Measurements from ENCODE around the gene ASB5.
"Not testable (repeated sequence)": the region's sequence is repeated elsewhere in the genome, so short reads cannot be mapped to it uniquely, and the experiment has no call there.

ASB5 gene

DNA sequence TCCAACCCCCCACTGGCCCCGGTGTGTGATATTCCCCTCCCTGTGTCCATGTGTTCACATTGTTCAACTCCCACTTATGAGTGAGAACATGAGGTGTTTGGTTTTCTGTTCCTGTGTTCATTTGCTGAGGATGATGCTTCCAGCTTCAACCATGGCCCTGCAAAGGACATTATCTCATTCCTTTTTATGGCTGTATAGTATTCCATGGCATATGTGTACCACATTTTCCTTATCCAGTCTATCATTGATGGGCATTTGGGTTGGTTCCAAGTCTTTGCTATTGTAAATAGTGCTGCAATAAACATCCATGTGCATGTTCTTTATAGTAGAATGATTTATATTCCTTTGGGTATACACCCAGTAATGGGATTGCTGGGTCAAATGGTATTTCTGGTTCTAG, 10.5 kb upstream of the ASB5 start:
- DNase-seq (ENCODE audit: low read depth, low spot score), result not testable (repeated sequence)

- no peak for DNase-seq (ENCODE audit: low read depth, low spot score)
These were observed 8.3 kb upstream of the ASB5 start for GRCh38 chr4:176277162-176277904.

DNA sequence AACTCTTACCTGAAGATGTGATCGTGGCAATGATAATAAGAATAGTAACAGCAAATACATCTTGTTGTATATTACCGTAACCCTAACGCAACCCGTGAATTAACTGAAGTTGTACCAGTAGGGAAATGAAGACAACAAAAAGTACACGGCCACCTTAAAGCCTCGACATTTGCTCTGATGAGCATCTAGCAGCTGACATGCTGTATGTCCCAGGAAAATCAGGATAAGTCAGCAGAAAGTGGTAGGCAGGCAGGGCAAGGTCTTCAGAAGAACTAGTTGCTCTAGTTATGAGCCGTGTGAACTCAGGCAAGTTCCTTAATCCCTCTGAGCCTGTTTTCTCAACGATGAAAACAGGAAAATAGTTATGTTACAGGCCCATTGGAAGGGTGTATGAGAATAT, 7.7 kb upstream of the ASB5 start:
- no peak for DNase-seq (ENCODE audit: low read depth, low spot score)

DNA sequence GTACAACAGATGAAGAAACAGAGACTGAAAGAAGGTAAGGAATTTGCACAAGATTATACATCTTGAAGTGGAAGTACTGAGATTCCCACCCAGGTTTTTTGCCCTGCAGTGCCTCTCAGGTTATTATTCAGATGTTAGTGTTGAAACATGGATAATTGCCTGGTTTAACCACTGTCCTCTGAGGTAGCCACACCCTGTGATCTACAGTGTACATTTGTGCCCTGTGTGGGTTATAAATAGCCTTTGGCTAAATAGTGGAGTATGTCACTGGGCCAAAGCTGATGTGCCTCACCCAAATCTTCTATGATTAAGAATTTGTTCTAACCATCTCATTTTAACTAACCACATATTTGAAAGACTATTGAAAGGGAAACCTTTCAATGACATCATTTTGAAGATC, 5.4 kb upstream of the ASB5 start:
- no peak for DNase-seq (ENCODE audit: low read depth, low spot score)

DNA sequence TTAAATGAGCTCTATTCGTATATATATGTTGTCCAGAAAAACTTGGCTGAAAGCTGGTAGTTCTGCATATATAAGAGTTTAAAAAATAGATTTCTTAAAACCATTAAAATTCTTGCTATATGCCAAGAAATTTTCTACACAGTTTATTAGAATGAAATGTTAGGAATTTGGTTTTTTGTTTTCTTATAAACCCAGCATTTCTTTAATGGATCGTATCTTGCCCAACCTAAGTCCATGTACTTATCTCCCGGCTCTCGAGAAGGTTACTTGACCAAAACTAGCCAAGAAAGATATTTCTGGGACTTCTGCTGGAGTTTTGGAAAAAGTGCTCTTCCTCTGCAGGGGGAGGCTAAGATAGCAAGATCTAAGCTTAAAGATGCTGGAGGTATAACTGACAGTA, 4.7 kb upstream of the ASB5 start:
- DNase-seq (ENCODE audit: low read depth, low spot score), result no peak

GRCh38 chr4:176272799-176273198, 3.8 kb upstream of the ASB5 start:
- DNase-seq (ENCODE audit: low read depth, low spot score), result no peak

DNA sequence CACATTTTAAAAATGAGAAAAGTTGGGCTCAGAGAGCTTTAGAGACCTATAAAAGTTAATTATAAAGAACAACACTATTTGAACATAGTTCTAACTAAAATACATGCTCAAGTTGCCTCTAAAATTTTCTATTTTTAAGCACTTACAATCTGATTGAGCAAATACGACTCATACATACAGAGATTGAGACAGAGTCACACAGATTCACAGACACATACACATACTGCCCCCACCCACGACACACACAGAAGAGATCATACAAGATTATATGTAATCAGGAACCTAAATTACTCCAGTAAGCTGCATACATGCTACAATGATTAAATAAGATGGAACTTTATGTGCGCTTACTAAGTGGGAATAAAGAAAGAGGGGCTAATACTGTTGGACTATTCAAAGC, 2.7 kb upstream of the ASB5 start:
- DNase-seq (ENCODE audit: low read depth, low spot score), result no peak

DNA sequence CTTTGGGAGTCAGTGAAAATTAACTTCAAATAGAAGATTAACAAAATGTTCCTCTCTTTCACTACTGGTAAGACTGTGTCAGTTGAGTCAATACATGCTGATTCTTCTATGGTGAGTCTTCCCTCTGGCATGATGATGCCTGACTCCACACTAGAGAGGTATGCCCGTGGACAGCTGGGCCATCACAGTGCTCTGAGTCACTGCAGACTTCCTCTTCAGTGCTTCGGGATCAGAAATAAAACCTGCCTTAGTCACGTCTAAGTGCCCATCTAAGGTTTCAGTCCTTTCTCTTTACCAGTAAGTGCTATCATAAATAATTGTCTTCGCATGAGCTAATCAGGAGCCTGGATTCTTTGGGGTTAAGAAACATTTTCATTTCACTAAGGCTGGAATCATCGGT, 1.6 kb upstream of the ASB5 start:
- peak; percentile 43 for DNase-seq (ENCODE audit: low read depth, low spot score)

DNA sequence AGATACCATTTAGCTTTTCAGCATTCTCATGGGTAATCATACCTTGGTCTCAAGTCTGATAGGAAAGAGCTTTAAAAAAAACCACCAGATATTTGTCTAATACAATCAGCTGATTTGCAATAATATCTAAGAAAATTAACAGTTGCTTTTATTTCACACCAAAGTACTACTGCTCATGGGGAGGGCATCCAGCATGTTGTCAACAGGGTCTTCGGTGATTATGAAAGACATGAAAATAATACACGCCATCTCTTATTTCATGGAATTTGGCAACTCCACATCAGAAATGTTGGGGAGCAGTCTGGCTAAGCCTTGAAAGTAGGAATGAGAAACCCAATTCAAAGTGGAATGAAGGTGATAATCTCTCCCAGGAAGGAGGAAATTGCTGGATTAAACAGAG, 3.0 kb downstream of the ASB5 start:
- no peak for DNase-seq (ENCODE audit: low read depth, low spot score)

DNA sequence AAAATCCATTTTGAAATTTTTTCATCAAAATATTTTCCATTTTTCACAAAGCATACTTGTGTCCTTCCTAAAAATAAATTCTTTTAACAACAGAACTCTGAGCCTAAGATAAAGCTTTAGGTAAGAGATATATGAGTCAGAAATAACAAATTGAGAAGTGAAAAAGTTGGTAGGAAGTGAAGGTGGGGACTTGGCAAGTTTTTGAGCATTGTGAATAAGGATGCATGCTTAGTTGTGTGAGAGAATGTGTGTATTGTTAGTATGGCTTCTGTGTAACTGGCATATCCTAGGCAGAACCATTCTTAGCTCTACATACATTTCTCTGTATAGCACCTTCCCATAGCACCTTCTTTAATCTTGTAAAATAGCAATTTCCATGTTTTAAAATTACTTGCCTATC, 6.8 kb downstream of the ASB5 start:
- DNase-seq (ENCODE audit: low read depth, low spot score), result no peak

DNA sequence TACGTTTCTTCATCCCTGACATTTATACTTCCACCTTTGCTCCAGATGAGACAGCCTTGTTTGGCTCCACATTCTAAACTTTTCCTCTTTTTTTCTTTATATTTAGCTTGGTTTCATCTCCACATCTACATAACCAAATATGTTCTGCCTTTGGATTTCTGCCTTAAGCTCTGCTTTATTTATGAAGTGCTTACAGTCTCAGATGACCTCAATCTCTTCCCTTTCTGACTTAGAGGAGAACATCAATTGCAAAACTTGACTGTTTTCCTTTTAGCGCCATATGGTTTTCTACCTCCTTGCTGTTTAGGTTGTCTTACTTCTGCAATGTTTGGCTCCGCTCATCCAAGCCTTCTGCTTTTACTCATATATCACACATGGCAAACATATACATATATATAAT, 7.5 kb downstream of the ASB5 start:
- no peak for DNase-seq (ENCODE audit: low read depth, low spot score)

DNA sequence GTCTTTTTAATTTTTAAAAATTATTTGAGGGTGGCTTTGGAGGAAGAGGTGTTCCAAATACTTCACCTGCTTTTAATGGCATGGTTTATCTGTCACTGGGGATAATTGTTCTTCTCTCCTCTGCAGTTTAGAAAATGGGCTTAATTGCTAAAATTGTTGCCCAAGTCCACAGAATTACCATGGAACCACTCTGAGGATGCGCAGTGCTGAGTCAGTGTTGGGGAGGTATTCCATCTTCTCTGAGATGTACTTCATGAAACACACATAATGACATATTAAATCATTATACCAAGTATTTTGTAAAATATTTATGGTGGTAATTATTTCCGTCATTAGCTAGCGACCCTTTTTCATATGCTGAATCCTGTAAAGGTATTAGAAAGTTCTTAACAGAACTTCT, 8.0 kb downstream of the ASB5 start:
- DNase-seq (ENCODE audit: low read depth, low spot score), result no peak

DNA sequence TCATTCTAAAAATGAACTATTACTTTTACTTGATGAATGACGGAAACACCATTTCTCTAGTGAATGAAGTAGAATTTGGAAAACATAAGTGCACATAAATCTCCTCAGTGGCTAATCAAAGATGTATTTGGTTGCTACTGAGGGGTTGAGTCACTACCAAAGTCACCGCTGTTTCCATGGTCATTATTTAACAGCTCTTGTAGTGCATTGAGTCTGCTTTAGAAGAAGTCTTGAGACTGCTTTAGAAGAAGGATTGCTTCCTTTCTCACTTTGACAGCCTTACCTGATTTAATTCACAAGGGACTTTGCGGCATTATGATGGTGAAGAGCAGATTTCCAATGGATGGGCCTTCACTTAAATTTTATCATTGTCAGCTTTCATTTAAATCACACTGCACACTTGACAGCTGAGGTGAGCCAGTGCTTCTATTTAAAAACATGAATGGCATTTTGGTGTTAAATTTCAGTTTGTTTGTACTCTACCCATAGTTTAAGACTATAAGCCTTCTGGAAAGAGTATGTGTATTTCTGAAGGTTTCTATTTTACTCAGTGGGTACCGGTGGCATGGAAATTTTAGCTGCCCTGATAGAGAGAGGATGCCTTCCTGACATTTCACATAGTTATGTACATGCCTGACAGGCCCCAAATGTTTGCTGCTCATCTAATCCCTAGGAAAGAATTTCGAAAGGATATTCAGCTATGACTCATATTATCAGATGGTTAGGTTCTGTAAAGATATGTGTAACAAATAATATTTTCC, 9.5 kb downstream of the ASB5 start:
- no peak for DNase-seq (ENCODE audit: low read depth, low spot score)

GRCh38 chr4:176258135-176258534, 10.9 kb downstream of the ASB5 start:
- no peak for DNase-seq (ENCODE audit: low read depth, low spot score)

- no peak for DNase-seq (ENCODE audit: low read depth, low spot score)
These were observed 12.1 kb downstream of the ASB5 start for GRCh38 chr4:176256921-176257320.

DNA sequence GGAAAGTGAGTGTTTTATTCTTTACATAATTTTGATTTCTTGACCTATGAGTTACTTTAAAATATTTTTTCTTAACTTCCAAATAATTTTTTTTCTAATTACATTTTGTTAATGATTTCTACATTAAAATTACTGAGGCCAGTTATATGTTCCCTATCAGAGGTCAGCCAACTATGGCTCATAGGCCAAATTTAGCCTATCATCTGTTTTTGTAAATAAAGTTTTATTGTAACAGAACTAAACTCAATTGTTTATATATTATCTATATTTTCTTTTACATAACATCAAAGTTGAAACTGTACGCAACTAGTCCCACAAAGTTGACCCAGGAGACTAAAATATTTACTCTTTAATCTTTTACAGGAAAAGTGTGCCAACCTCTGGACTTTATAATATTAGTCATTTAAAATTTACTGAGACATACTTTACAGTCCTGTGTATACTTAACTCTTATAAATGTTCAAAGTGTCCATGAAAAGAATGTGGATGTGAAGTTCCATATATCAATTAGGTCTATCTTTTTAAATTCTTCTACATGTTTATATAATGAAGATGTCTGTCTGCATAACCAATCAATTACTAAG, 26.2 kb downstream of the ASB5 start:
- DNase-seq (ENCODE audit: low read depth, low spot score), result no peak

GRCh38 chr4:176241703-176242102, 27.3 kb downstream of the ASB5 start:
- no peak for DNase-seq (ENCODE audit: low read depth, low spot score)

GRCh38 chr4:176238826-176239225, 30.2 kb downstream of the ASB5 start:
- no peak for DNase-seq (ENCODE audit: low read depth, low spot score)

- DNase-seq (ENCODE audit: low read depth, low spot score), result peak; percentile 76
These were observed 30.8 kb downstream of the ASB5 start for GRCh38 chr4:176238157-176238610.

DNA sequence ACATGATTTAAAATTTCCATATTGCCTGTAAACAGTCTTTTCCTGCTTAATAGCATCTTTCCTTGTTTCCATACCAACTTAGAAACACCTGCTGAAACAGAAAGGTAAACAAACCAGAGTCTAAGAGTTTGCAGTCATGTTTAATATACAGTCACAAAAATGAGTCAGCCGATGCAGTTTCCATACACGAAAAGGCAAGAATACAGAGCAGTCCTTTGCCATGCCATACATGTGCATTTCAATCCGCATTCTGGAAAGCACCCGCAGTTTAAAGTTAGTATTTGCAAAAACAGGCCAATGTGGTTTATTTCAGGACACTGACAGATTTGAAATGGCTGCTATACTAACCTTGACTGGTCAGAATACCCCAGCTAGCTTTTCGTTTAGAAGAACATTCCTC, 32.1 kb downstream of the ASB5 start:
- no peak for DNase-seq (ENCODE audit: low read depth, low spot score)

DNA sequence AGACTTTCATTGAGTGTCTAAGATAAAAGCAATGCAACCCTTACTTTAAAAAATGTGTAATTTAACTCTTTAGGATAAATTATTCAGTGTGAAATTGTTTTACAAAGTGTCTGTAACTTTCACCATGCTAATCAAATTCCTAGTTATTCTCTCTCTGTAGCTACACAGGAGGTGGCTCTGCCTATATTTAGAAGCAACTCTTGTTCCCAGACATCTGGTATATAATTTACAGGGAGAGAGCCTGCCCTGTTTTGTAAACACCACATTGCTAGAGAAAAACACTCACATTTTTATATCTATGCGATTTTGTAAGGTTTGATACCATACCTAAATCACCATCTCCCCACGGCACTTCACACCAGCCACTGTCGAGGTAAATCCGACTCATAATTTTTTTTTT, 38.2 kb downstream of the ASB5 start:
- no peak for DNase-seq (ENCODE audit: low read depth, low spot score)

- DNase-seq (ENCODE audit: low read depth, low spot score), result no peak
These were observed 39.4 kb downstream of the ASB5 start for GRCh38 chr4:176229645-176230044.

- no peak for DNase-seq (ENCODE audit: low read depth, low spot score)
These were observed 42.3 kb downstream of the ASB5 start for GRCh38 chr4:176226736-176227135.

All from brain pericyte (primary cell).